Panc1 (cell line): ENCODE results near the gene PTGFRN.

Experiments
- POLR2AphosphoS5 ChIP-seq: IDR thresholded peaks from 2 replicates; pipeline ENCODE4 v1.6.1; 2012; ENCODE audit warnings: mild to moderate bottlenecking, low read depth, low read length, moderate library complexity
- TF ChIP-seq, protein P1 (sequence below): fragments of 450-650 bp; IDR thresholded peaks from 2 replicates; pipeline ENCODE4 v1.5.1; 2017; ENCODE audit warnings: mild to moderate bottlenecking
- TF ChIP-seq, protein P2 (sequence below), 2 experiments: IDR thresholded peaks; 2 replicates each; pipeline ENCODE4 v1.6.1; 2011 to 2012; ENCODE audit warnings: low read depth in 2 of 2, control low read depth in 1 of 2, low read length in 1 of 2, mild to moderate bottlenecking in 1 of 2, moderate library complexity in 1 of 2; ENCODE audit not compliant: insufficient read depth in 1 of 2

DNA sequence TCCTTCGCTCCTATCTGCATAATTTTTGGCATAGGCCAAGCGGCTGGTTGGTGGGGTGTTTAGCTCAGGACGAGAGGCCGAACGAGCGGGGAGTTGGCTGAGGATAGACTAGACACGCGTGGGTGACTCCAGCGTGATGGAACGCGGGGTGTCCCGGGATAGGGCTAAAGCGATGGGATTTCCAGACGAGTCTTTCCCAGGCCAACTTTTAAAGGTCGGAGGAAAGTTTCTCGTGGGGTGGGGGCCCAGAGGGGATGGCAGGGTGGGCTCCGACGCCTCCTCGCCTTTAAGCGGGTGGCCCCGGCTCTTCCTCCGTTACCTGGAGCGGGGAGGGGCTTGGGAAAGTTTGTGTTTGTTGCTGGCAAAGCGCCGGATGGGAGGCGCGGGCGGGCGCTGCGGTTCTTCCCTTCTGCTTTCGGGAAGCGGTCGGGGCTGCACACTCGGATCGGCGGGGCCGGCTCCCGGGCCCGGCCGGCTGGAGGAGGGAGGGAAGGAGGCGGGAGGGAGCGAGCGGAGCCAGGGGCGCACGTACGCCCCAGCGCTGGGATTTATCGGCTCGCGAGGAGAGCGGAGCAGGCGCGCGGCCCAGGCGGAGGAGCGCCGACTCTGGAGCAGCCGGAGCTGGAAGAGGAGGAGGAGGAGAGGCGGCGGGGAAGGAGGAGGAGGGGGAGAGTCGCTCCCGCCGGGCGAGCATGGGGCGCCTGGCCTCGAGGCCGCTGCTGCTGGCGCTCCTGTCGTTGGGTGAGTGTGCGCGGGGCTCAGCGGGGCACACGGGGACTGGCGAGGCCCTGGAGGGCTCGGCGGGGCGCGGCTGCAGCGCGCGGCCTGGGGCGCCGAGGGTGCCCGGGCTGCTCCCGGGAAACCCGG is at the start of gene PTGFRN:
- TF ChIP-seq, protein P1, sequence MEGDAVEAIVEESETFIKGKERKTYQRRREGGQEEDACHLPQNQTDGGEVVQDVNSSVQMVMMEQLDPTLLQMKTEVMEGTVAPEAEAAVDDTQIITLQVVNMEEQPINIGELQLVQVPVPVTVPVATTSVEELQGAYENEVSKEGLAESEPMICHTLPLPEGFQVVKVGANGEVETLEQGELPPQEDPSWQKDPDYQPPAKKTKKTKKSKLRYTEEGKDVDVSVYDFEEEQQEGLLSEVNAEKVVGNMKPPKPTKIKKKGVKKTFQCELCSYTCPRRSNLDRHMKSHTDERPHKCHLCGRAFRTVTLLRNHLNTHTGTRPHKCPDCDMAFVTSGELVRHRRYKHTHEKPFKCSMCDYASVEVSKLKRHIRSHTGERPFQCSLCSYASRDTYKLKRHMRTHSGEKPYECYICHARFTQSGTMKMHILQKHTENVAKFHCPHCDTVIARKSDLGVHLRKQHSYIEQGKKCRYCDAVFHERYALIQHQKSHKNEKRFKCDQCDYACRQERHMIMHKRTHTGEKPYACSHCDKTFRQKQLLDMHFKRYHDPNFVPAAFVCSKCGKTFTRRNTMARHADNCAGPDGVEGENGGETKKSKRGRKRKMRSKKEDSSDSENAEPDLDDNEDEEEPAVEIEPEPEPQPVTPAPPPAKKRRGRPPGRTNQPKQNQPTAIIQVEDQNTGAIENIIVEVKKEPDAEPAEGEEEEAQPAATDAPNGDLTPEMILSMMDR = no peak
- TF ChIP-seq, protein P2, sequence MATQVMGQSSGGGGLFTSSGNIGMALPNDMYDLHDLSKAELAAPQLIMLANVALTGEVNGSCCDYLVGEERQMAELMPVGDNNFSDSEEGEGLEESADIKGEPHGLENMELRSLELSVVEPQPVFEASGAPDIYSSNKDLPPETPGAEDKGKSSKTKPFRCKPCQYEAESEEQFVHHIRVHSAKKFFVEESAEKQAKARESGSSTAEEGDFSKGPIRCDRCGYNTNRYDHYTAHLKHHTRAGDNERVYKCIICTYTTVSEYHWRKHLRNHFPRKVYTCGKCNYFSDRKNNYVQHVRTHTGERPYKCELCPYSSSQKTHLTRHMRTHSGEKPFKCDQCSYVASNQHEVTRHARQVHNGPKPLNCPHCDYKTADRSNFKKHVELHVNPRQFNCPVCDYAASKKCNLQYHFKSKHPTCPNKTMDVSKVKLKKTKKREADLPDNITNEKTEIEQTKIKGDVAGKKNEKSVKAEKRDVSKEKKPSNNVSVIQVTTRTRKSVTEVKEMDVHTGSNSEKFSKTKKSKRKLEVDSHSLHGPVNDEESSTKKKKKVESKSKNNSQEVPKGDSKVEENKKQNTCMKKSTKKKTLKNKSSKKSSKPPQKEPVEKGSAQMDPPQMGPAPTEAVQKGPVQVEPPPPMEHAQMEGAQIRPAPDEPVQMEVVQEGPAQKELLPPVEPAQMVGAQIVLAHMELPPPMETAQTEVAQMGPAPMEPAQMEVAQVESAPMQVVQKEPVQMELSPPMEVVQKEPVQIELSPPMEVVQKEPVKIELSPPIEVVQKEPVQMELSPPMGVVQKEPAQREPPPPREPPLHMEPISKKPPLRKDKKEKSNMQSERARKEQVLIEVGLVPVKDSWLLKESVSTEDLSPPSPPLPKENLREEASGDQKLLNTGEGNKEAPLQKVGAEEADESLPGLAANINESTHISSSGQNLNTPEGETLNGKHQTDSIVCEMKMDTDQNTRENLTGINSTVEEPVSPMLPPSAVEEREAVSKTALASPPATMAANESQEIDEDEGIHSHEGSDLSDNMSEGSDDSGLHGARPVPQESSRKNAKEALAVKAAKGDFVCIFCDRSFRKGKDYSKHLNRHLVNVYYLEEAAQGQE (IDR thresholded peaks at IDR 0.05; ENCODE audit: insufficient read depth in 1 of 2, low read depth in 2 of 2, low read length in 1 of 2) = no peak
- no peak for TF ChIP-seq POLR2AphosphoS5
